ENCODE results near the gene IL1RAPL2. TPM values are rescaled to one million over a fixed set of nuclear protein-coding genes. Genes with fewer than 3 reads are reported as not detected.

IL1RAPL2 gene
- total and polyA plus RNA-seq, 10 of the 15 experiments (the other 5 are each of a cell fraction or from before 2014, with no cell fraction given), result 0.19 TPM; not detected in 9

DNA sequence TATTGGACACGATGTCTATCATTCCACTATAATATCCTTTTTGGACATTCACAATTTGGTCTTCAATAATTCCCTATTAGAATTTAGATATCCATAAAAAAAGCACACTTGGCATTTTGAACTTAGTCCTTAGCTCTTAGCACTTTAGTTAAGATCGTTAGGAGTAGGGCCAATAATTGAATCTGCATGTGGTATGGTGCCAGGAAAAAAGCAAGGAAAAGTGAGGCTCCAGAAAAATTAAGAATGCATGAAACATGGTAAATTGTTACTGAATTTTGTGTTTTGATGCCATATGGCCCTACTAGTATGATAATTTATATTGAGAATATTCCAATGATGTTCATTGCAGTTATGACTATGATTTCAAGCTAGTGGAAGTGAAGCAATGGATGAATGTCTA lies 708.1 kb downstream of the IL1RAPL2 start:
- intact Hi-C loops (cut with micrococcal nuclease; ENCODE audit: unreplicated experiment) (no loop called here), in situ Hi-C loops (cut with MboI) (no loop called here)
- no peaks in the 10 kb centered on the region for H4K20me1 ChIP-seq (ENCODE audit: control insufficient read depth, insufficient read depth)
- CTCF ChIA-PET, result no interaction called here
- RAD21 ChIA-PET (ENCODE audit: unreplicated experiment), result no interaction called here
- TF ChIP-seq RBBP5 (conservative IDR thresholded peaks at IDR 0.05), result no peak
- TF ChIP-seq EGR1 (IDR thresholded peaks at IDR 0.05; ENCODE audit: borderline replicate concordance in 1 of 2, low read depth in 2 of 2, low read length in 2 of 2), result no peak
- TF ChIP-seq TBL1XR1 (IDR thresholded peaks at IDR 0.05; ENCODE audit: low read depth, low read length), result no peak
- TF ChIP-seq, protein P1, sequence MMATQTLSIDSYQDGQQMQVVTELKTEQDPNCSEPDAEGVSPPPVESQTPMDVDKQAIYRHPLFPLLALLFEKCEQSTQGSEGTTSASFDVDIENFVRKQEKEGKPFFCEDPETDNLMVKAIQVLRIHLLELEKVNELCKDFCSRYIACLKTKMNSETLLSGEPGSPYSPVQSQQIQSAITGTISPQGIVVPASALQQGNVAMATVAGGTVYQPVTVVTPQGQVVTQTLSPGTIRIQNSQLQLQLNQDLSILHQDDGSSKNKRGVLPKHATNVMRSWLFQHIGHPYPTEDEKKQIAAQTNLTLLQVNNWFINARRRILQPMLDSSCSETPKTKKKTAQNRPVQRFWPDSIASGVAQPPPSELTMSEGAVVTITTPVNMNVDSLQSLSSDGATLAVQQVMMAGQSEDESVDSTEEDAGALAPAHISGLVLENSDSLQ (IDR thresholded peaks at IDR 0.05), result no peak
- TF ChIP-seq DPF2 (IDR thresholded peaks at IDR 0.05), result no peak
- TF ChIP-seq BRCA1 (IDR thresholded peaks at IDR 0.05; ENCODE audit: low read depth, low read length), result no peak
- TF ChIP-seq PAX5 (IDR thresholded peaks at IDR 0.05; ENCODE audit: borderline replicate concordance, low read depth, low read length), result no peak
- TF ChIP-seq, protein P2, sequence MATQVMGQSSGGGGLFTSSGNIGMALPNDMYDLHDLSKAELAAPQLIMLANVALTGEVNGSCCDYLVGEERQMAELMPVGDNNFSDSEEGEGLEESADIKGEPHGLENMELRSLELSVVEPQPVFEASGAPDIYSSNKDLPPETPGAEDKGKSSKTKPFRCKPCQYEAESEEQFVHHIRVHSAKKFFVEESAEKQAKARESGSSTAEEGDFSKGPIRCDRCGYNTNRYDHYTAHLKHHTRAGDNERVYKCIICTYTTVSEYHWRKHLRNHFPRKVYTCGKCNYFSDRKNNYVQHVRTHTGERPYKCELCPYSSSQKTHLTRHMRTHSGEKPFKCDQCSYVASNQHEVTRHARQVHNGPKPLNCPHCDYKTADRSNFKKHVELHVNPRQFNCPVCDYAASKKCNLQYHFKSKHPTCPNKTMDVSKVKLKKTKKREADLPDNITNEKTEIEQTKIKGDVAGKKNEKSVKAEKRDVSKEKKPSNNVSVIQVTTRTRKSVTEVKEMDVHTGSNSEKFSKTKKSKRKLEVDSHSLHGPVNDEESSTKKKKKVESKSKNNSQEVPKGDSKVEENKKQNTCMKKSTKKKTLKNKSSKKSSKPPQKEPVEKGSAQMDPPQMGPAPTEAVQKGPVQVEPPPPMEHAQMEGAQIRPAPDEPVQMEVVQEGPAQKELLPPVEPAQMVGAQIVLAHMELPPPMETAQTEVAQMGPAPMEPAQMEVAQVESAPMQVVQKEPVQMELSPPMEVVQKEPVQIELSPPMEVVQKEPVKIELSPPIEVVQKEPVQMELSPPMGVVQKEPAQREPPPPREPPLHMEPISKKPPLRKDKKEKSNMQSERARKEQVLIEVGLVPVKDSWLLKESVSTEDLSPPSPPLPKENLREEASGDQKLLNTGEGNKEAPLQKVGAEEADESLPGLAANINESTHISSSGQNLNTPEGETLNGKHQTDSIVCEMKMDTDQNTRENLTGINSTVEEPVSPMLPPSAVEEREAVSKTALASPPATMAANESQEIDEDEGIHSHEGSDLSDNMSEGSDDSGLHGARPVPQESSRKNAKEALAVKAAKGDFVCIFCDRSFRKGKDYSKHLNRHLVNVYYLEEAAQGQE (IDR thresholded peaks at IDR 0.05; ENCODE audit: low read depth, low read length), result no peak
- no peak for TF ChIP-seq ETV6 (conservative IDR thresholded peaks at IDR 0.05 in 1 of 2, IDR thresholded peaks at IDR 0.05 in 1 of 2; ENCODE audit: borderline replicate concordance in 1 of 2, low read depth in 1 of 2)
- no peak overlapping the region for H3K9ac ChIP-seq (ENCODE audit: control insufficient read depth, insufficient read depth, low read length)
- H3K4me2 ChIP-seq (ENCODE audit: control insufficient read depth, insufficient read depth), result no peak overlapping the region
- POLR2A ChIA-PET, result no interaction called here
- no peak overlapping the region for H3K4me3 ChIP-seq
- no peaks in the 10 kb centered on the region for H3K36me3 ChIP-seq (ENCODE audit: control insufficient read depth in 2 of 2, insufficient read depth in 2 of 2, low read length in 1 of 2)
- no peaks in the 10 kb centered on the region for H3K4me1 ChIP-seq (ENCODE audit: control insufficient read depth, insufficient read depth, low read length)
- SMC1A ChIA-PET (ENCODE audit: uncharacterized antibody, unreplicated experiment), result no interaction called here
- ATAC-seq (no peak), FAIRE-seq (no peak), DNase-seq (ENCODE audit: low read depth, low spot score) (no peak)
- no peak overlapping the region for H2AFZ ChIP-seq (ENCODE audit: control insufficient read depth, low read depth, low read length)
- 0% methylated on average over 2 of the region's 2 CpGs for WGBS (ENCODE audit: insufficient coverage, insufficient replicate concordance, low lambda C conversion rate, missing lambda C conversion rate)
- BruUV-seq (replicated peaks), result no TSS peak
- no peak overlapping the region for H3K27ac ChIP-seq (ENCODE audit: control insufficient read depth, insufficient read depth)
- no peaks in the 10 kb centered on the region for H3K27me3 ChIP-seq (replicated peaks in 1 of 2; ENCODE audit: control insufficient read depth in 2 of 2, insufficient read depth in 2 of 2, low read length in 1 of 2)
- no peaks in the 10 kb centered on the region for H3K79me2 ChIP-seq (ENCODE audit: control insufficient read depth, insufficient read depth, low read length)
- H3K9me3 ChIP-seq (replicated peaks; ENCODE audit: control insufficient read depth, insufficient read depth, low read length), result no peaks in the 10 kb centered on the region
